Measurements from ENCODE around the gene SHOC2. TPM values are rescaled to one million over a fixed set of nuclear protein-coding genes. Genes with fewer than 3 reads are reported as not detected.

Gene SHOC2
- total and polyA plus RNA-seq, 2 of the 8 experiments (the other 6 are each of a cell fraction or from before 2014, with no cell fraction given): 7.6 to 28.2 TPM

- no peak overlapping the region for H3K4me2 ChIP-seq (ENCODE audit: insufficient read depth in 1 of 2, low read depth in 2 of 2, low read length in 2 of 2)
- H3K9me3 ChIP-seq (ENCODE audit: insufficient read depth in 2 of 2, low read depth in 1 of 2, low read length in 1 of 2): no peaks in the 10 kb centered on the region
- no peak overlapping the region for H3K4me3 ChIP-seq (ENCODE audit: extremely low read depth in 1 of 4, insufficient read depth in 2 of 4, low read depth in 3 of 4, low read length in 4 of 4)
- no peak overlapping the region for H2BK20ac ChIP-seq (ENCODE audit: low read length)
- H3K18ac ChIP-seq (ENCODE audit: extremely low read depth, low read length): no peak overlapping the region
- no peaks in the 10 kb centered on the region for H3K27me3 ChIP-seq (replicated peaks in 1 of 4; ENCODE audit: control insufficient read depth in 3 of 4, extremely low read depth in 1 of 4, insufficient read depth in 3 of 4, low read length in 3 of 4)
- no peak overlapping the region for H2AFZ ChIP-seq (ENCODE audit: low read length)
- H3K79me1 ChIP-seq (ENCODE audit: low read depth, low read length): no peaks in the 10 kb centered on the region
- peaks cover 0 to under 1% (median 0%) of the 10 kb centered on the region in 4 experiments; a peak in 1 of 7 replicates for H3K4me1 ChIP-seq (replicated peaks in 1 of 4; ENCODE audit: control insufficient read depth in 3 of 4, insufficient read depth in 4 of 4, low read length in 3 of 4)
- CTCF ChIA-PET (ENCODE audit: partially characterized antibody): no interaction called here
- H4K91ac ChIP-seq (replicated peaks; ENCODE audit: insufficient read length, low read length): no peak overlapping the region
- no peak overlapping the region for H4K5ac ChIP-seq (ENCODE audit: insufficient read length, low read depth, low read length)
- H3K36me3 ChIP-seq (ENCODE audit: control insufficient read depth in 2 of 4, insufficient read depth in 4 of 4, low read length in 3 of 4): no peaks in the 10 kb centered on the region
- H2BK120ac ChIP-seq (replicated peaks; ENCODE audit: low read depth, low read length): no peak overlapping the region
- H3K9ac ChIP-seq (replicated peaks in 1 of 4; ENCODE audit: extremely low read depth in 1 of 4, low read depth in 3 of 4, low read length in 3 of 4): no peak overlapping the region
- H3K23ac ChIP-seq (ENCODE audit: insufficient read length): no peak overlapping the region
- no peaks in the 10 kb centered on the region for H3K23me2 ChIP-seq (ENCODE audit: low read depth, low read length)
- no peaks in the 10 kb centered on the region for H4K20me1 ChIP-seq (replicated peaks in 1 of 2; ENCODE audit: control insufficient read depth in 1 of 2, insufficient read depth in 2 of 2, low read length in 2 of 2)
- no peak overlapping the region for H3K27ac ChIP-seq (ENCODE audit: low read depth, low read length)
- no peak overlapping the region for H3K4ac ChIP-seq (replicated peaks; ENCODE audit: insufficient read length, low read depth, low read length)
- peaks cover 0 to 74% of the 10 kb centered on the region in 2 experiments; a peak in 2 of 4 replicates for H3K79me2 ChIP-seq (ENCODE audit: control insufficient read depth in 1 of 2, insufficient read depth in 2 of 2, low read length in 2 of 2)
- H4K8ac ChIP-seq (ENCODE audit: extremely low read depth, insufficient read depth, low read length): no peak overlapping the region
- WGBS, 2 experiments (ENCODE audit: extremely low coverage in 1 of 2, insufficient coverage in 1 of 2, insufficient read length in 1 of 2, insufficient replicate concordance in 2 of 2, low coverage in 1 of 2, low lambda C conversion rate in 2 of 2, missing lambda C conversion rate in 1 of 2): 88% methylated on average over 5 of the region's 5 CpGs; no CpG with 5 or more reads in 1 of the 2 experiments
- H2AK5ac ChIP-seq (ENCODE audit: low read depth, low read length): no peak overlapping the region
- no peak overlapping the region for H2BK12ac ChIP-seq (ENCODE audit: low read depth, low read length)
- DNase-seq (ENCODE audit: low read depth in 1 of 2, low spot score in 2 of 2) (no peak), FAIRE-seq (no peak)
- POLR2A ChIA-PET (ENCODE audit: partially characterized antibody): no interaction called here
- H3K56ac ChIP-seq (replicated peaks; ENCODE audit: insufficient read length, low read depth, low read length): no peak overlapping the region
- no peak overlapping the region for H3K14ac ChIP-seq (ENCODE audit: insufficient read length)
- no peak overlapping the region for H2BK15ac ChIP-seq (ENCODE audit: low read length)
- no peak overlapping the region for H2BK5ac ChIP-seq (ENCODE audit: low read depth, low read length)
- TF ChIP-seq PHF8 (conservative IDR thresholded peaks at IDR 0.05; ENCODE audit: low read depth, low read length): no peak
- TF ChIP-seq GABPA (IDR thresholded peaks at IDR 0.05; ENCODE audit: borderline replicate concordance, insufficient read depth, low read length): no peak
- no peak for TF ChIP-seq TAF1 (IDR thresholded peaks at IDR 0.05; ENCODE audit: low read depth, low read length)
- TF ChIP-seq CTCF (IDR thresholded peaks at IDR 0.05; ENCODE audit: control extremely low read depth in 1 of 3, insufficient read depth in 1 of 3, low read depth in 1 of 3, low read length in 3 of 3): no peak
These were observed 45.3 kb downstream of the SHOC2 start for GRCh38 chr10:110964681-110965080.

All from H1 (cell line).